GM12878 (cell line): Measurements from ENCODE around the gene CAST. TPM values are rescaled to one million over a fixed set of nuclear protein-coding genes. Genes with fewer than 3 reads are reported as not detected.

Source experiments
- ATAC-seq: fragments of 200-7000 bp; cut with Tn5 transposase; 3 replicates; pipeline ENCODE4 v1.9.1; 2020; ENCODE audit warnings: mild to moderate bottlenecking, moderate library complexity
- BruUV-seq: library from RNA; stranded (reverse); fragments of 400-500 nt; replicated peaks from 2 replicates; lab custom pipeline; 2021; lab: Mats Ljungman, UMichigan
- CTCF ChIA-PET: fragments of 300-600 bp; sonication (Branson Sonifier 250); formaldehyde crosslinking; extraction: SDS; loops from one replicate; lab custom pipeline; 2021; ENCODE audit warnings: inconsistent platforms; lab: Yijun Ruan, JAX
- POLR2A ChIA-PET: fragments of 350-600 bp; formaldehyde crosslinking; extraction: SDS; loops from one replicate; lab custom pipeline; 2021; ENCODE audit warnings: inconsistent platforms; lab: Charles Lee
- RAD21 ChIA-PET: fragments of 300-600 bp; sonication (Branson Sonifier 250); formaldehyde crosslinking; loops from one replicate; lab custom pipeline; 2023; ENCODE audit warnings: antibody characterized with exemption; ENCODE audit not compliant: unreplicated experiment; lab: Charles Lee
- SMC1A ChIA-PET: fragments of 300-600 bp; sonication (Branson Sonifier 250); formaldehyde crosslinking; loops from one replicate; lab custom pipeline; 2023; ENCODE audit not compliant: unreplicated experiment, uncharacterized antibody; lab: Charles Lee
- DNase-seq: peaks from one replicate; pipeline ENCODE4 v3.0.0-alpha.2; 2011; ENCODE audit warnings: low read depth, low spot score
- FAIRE-seq: peaks from 3 replicates; lab custom pipeline; 2011; peaks lifted over from hg19 to GRCh38; lab: Jason Lieb, UNC
- H2AFZ ChIP-seq: 2 replicates; pipeline ENCODE4 v1.6.0; 2011; ENCODE audit warnings: low read depth, low read length, control low read depth; ENCODE audit not compliant: control insufficient read depth
- H3K27ac ChIP-seq: 2 replicates; pipeline ENCODE4 v1.5.1; 2011; ENCODE audit warnings: control low read depth; ENCODE audit not compliant: control insufficient read depth, insufficient read depth
- H3K27me3 ChIP-seq, 2 experiments: replicated peaks in 1 of 2; 2 replicates each; pipeline versions ENCODE4 v1.6.0 to v1.6.1; 2011; ENCODE audit warnings: low read length in 1 of 2; ENCODE audit not compliant: control insufficient read depth in 2 of 2, insufficient read depth in 2 of 2
- H3K36me3 ChIP-seq, 2 experiments: 2 replicates each; pipeline ENCODE4 v1.5.1; 2011; ENCODE audit warnings: low read length in 1 of 2; ENCODE audit not compliant: control insufficient read depth in 2 of 2, insufficient read depth in 2 of 2
- H3K4me1 ChIP-seq: 2 replicates; pipeline ENCODE4 v1.6.1; 2011; ENCODE audit warnings: mild to moderate bottlenecking, low read length, moderate library complexity, mixed read lengths; ENCODE audit not compliant: control insufficient read depth, insufficient read depth
- H3K4me2 ChIP-seq: 2 replicates; pipeline ENCODE4 v1.6.0; 2011; ENCODE audit warnings: control low read depth; ENCODE audit not compliant: control insufficient read depth, insufficient read depth
- H3K4me3 ChIP-seq: fragments of 200-600 bp; sonication (generic); 2 replicates; pipeline ENCODE4 v1.5.1; 2016
- H3K79me2 ChIP-seq: 2 replicates; pipeline ENCODE4 v1.6.0; 2011; ENCODE audit warnings: low read length; ENCODE audit not compliant: control insufficient read depth, insufficient read depth
- H3K9ac ChIP-seq: 2 replicates; pipeline ENCODE4 v1.8.0; 2011; ENCODE audit warnings: low read length, control low read depth, mixed read lengths; ENCODE audit not compliant: control insufficient read depth, insufficient read depth
- H3K9me3 ChIP-seq: replicated peaks from 3 replicates; pipeline ENCODE4 v1.5.1; 2011; ENCODE audit warnings: mild to moderate bottlenecking, low read length; ENCODE audit not compliant: control insufficient read depth, insufficient read depth
- H4K20me1 ChIP-seq: 2 replicates; pipeline ENCODE4 v1.6.0; 2011; ENCODE audit not compliant: control insufficient read depth, insufficient read depth
- ETV6 ChIP-seq, 2 experiments: fragments of 450-650 bp in 1 of 2; IDR thresholded peaks in 1 of 2; conservative IDR thresholded peaks in 1 of 2; 2 replicates each; pipeline ENCODE4 v1.6.1; 2014; ENCODE audit warnings: antibody characterized with exemption in 1 of 2, borderline replicate concordance in 1 of 2, low read depth in 1 of 2, mild to moderate bottlenecking in 1 of 2, moderate library complexity in 1 of 2
- IRF4 ChIP-seq: IDR thresholded peaks from 2 replicates; pipeline ENCODE4 v1.6.1; 2011; ENCODE audit warnings: low read depth, low read length
- NFIC ChIP-seq: IDR thresholded peaks from 2 replicates; pipeline ENCODE4 v1.6.1; 2012; ENCODE audit warnings: low read depth, mild to moderate bottlenecking, inconsistent platforms, low read length, moderate library complexity
- NFYB ChIP-seq: IDR thresholded peaks from 2 replicates; pipeline ENCODE4 v1.6.1; 2011; ENCODE audit warnings: low read depth, mild to moderate bottlenecking, low read length, improper control_type of control experiment, moderate library complexity; ENCODE audit not compliant: insufficient read depth
- PML ChIP-seq: IDR thresholded peaks from 2 replicates; pipeline ENCODE4 v1.6.1; 2012; ENCODE audit warnings: low read length, inconsistent platforms
- SIX5 ChIP-seq: IDR thresholded peaks from 2 replicates; pipeline ENCODE4 v1.6.1; 2011; ENCODE audit warnings: mild to moderate bottlenecking, low read depth, low read length, moderate library complexity; ENCODE audit not compliant: severe bottlenecking
- SP1 ChIP-seq: IDR thresholded peaks from one replicate; pipeline ENCODE4 v1.6.1; 2011; ENCODE audit warnings: low read depth, low read length
- SRF ChIP-seq, 2 experiments: IDR thresholded peaks; 2 replicates each; pipeline ENCODE4 v1.6.1; 2011; ENCODE audit warnings: low read depth in 2 of 2, low read length in 2 of 2, mild to moderate bottlenecking in 1 of 2, moderate library complexity in 1 of 2
- WGBS: methylation state at CpG from one replicate; pipeline ENCODE4 v1.1.6; 2016; ENCODE audit warnings: low lambda C conversion rate; ENCODE audit not compliant: insufficient replicate concordance, insufficient coverage; ENCODE audit errors: missing lambda C conversion rate; 5-methylcytosine and 5-hydroxymethylcytosine counted together
- in situ Hi-C: fragments of 300-500 bp; cut with MboI; formaldehyde crosslinking; loops from 9 replicates; pipeline ENCODE4 v1.14.3; 2018; ENCODE audit warnings: mixed read lengths
- intact Hi-C: fragments of 100-400 bp; cut with micrococcal nuclease; formaldehyde crosslinking; loops from one replicate; pipeline ENCODE4 v1.14.2; 2022; ENCODE audit not compliant: unreplicated experiment
- polyA plus RNA-seq, 11 experiments: library from polyadenylated mRNA; depleted of rRNA in 4 of 11; unstranded in 6 of 11; stranded (reverse) in 5 of 11; fragments of >200 nt; fragmentation: Nextera tagmentation in 4 of 11; fragmentation: Illumina TruSeq in 1 of 11; extraction: Ambion mirVana in 4 of 11; extraction: Trizol in 1 of 11; gene quantifications; 1 replicate in 1 of 11; 2 replicates in 10 of 11; pipeline versions ENCODE4 v1.2.1 to v1.2.3, GENCODE V29; 2011 to 2016; ENCODE audit warnings: inconsistent platforms in 2 of 11, missing spikeins in 2 of 11, low read depth in 1 of 11
- total RNA-seq, 4 experiments: library from RNA; depleted of rRNA in 3 of 4; stranded (reverse); fragments of >200 nt in 3 of 4; fragmentation: Illumina TruSeq in 1 of 4; extraction: Trizol in 1 of 4; gene quantifications; 2 replicates each; pipeline versions ENCODE4 v1.2.1 to v1.2.3, GENCODE V29; 2013 to 2021
- TF ChIP-seq, protein P1 (sequence below): fragments of 450-650 bp; IDR thresholded peaks from 2 replicates; pipeline ENCODE4 v1.6.1; 2017; ENCODE audit warnings: mild to moderate bottlenecking, low read depth, inconsistent platforms; ENCODE audit not compliant: poor library complexity, severe bottlenecking
- TF ChIP-seq, protein P2 (sequence below): fragments of 450-650 bp; IDR thresholded peaks from 2 replicates; pipeline ENCODE4 v1.6.1; 2017; ENCODE audit warnings: mild to moderate bottlenecking
- TF ChIP-seq, protein P3 (sequence below): IDR thresholded peaks from 2 replicates; pipeline ENCODE4 v1.6.1; 2011; ENCODE audit warnings: low read depth, mild to moderate bottlenecking, low read length, moderate library complexity, borderline replicate concordance; ENCODE audit errors: extremely low read depth
- TF ChIP-seq, protein P4 (sequence below): fragments of 450-650 bp; IDR thresholded peaks from 2 replicates; pipeline ENCODE4 v1.6.1; 2016; ENCODE audit warnings: mild to moderate bottlenecking, moderate library complexity, borderline replicate concordance

CAST gene
- total and polyA plus RNA-seq, 10 of the 15 experiments (the other 5 are each of a cell fraction or from before 2014, with no cell fraction given): 31.7 to 140 (median 68.5) TPM

DNA sequence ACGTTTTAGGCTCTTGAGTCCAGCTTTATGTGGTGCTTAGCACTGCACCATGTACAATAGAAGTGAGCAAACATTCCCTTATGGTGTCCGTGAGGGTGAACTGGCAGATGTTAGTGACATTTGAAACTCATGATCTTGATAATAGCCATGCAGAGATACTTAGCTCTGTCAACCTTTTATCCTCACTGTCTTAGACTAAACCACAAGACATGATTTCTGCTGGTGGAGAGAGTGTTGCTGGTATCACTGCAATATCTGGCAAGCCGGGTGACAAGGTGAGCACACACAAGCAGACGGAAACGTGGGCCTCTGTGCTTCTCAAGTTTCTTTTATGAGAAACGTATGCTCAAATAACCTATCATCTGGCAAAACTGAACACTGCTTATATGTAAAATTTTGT, 68.4 kb downstream of the CAST start (continued):
- TF ChIP-seq, protein P1, sequence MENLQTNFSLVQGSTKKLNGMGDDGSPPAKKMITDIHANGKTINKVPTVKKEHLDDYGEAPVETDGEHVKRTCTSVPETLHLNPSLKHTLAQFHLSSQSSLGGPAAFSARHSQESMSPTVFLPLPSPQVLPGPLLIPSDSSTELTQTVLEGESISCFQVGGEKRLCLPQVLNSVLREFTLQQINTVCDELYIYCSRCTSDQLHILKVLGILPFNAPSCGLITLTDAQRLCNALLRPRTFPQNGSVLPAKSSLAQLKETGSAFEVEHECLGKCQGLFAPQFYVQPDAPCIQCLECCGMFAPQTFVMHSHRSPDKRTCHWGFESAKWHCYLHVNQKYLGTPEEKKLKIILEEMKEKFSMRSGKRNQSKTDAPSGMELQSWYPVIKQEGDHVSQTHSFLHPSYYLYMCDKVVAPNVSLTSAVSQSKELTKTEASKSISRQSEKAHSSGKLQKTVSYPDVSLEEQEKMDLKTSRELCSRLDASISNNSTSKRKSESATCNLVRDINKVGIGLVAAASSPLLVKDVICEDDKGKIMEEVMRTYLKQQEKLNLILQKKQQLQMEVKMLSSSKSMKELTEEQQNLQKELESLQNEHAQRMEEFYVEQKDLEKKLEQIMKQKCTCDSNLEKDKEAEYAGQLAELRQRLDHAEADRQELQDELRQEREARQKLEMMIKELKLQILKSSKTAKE: no peak
- TF ChIP-seq PML (no peak), NFYB (no peak)

DNA sequence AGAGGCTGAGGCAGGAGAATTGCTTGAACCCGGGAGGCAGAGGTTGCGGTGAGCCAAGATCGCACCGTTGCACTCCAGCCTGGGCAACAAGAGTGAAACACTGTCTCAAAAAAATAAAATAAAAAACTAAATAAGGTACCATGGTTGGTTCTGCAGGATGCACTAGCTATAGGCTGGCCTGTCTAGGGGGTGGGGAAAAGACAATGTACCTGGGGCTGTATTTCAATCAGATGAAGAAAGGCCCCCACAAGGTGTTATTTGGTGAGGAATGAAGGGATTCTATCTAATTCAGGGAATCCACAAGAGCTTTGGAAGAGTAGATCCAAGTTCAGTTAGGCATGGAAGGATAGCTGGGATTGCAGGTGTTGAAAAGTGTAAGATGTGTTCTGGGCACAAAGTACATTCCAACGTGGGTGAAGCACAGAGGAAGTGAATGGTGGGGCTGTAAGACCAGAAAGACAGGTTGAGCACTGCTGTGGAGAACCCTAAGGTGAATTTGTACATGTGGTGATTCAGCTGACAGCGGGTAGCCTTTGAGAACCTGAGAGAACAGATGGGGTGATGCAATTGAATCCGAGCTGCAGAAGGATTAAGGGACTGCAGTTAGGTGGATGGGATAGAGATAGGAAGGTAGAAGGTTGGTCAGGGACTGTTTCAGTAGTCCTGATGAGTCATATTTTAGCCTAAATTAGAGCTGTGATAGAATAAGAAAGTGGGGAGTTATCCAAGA, 71.8 kb downstream of the CAST start:
- Histone ChIP-seq H3K4me1 (no peaks in the 10 kb centered on the region), H2AFZ (no peak overlapping the region), H3K27me3 (no peaks in the 10 kb centered on the region), H3K36me3 (no peaks in the 10 kb centered on the region), H3K9ac (no peak overlapping the region), H3K27ac (no peak overlapping the region), H3K4me3 (no peak overlapping the region), H3K4me2 (no peak overlapping the region), H4K20me1 (no peaks in the 10 kb centered on the region), H3K79me2 (no peaks in the 10 kb centered on the region), H3K9me3 (no peaks in the 10 kb centered on the region)
- intact Hi-C loops (no loop called here), in situ Hi-C loops (no loop called here)
- FAIRE-seq: no peak
- BruUV-seq: no TSS peak
- POLR2A ChIA-PET: interaction anchor here (1.0 kb wide), 1 partner anchor 8 kb away, joined by 3 read pairs; no protein-coding TSS in a partner anchor
- ATAC-seq: no peak
- no peak for DNase-seq
- CTCF ChIA-PET: interaction anchor here (0.7 to 2.3 kb wide), 6 partner anchors 9 to 119 kb away, joined by 3 to 12 read pairs (median 6); no protein-coding TSS in a partner anchor
- SMC1A ChIA-PET: interaction anchor here (0.7 to 2.5 kb wide), 5 partner anchors 10 to 244 kb away, joined by 3 to 8 read pairs (median 3); no protein-coding TSS in a partner anchor
- WGBS: 85% methylated on average over 7 of the region's 7 CpGs
- RAD21 ChIA-PET: interaction anchor here (0.6 to 1.2 kb wide), 3 partner anchors 49 to 376 kb away, joined by 3 to 4 read pairs (median 3); no protein-coding TSS in a partner anchor
- TF ChIP-seq, protein P2, sequence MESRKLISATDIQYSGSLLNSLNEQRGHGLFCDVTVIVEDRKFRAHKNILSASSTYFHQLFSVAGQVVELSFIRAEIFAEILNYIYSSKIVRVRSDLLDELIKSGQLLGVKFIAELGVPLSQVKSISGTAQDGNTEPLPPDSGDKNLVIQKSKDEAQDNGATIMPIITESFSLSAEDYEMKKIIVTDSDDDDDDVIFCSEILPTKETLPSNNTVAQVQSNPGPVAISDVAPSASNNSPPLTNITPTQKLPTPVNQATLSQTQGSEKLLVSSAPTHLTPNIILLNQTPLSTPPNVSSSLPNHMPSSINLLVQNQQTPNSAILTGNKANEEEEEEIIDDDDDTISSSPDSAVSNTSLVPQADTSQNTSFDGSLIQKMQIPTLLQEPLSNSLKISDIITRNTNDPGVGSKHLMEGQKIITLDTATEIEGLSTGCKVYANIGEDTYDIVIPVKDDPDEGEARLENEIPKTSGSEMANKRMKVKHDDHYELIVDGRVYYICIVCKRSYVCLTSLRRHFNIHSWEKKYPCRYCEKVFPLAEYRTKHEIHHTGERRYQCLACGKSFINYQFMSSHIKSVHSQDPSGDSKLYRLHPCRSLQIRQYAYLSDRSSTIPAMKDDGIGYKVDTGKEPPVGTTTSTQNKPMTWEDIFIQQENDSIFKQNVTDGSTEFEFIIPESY: no peak
- TF ChIP-seq ETV6 (conservative IDR thresholded peaks at IDR 0.05 in 1 of 2, IDR thresholded peaks at IDR 0.05 in 1 of 2; ENCODE audit: borderline replicate concordance in 1 of 2, low read depth in 1 of 2) (no peak), SRF (IDR thresholded peaks at IDR 0.05; ENCODE audit: low read depth in 2 of 2, low read length in 2 of 2) (no peak), IRF4 (no peak), SIX5 (no peak), SP1 (no peak), NFIC (no peak)
- TF ChIP-seq, protein P3, sequence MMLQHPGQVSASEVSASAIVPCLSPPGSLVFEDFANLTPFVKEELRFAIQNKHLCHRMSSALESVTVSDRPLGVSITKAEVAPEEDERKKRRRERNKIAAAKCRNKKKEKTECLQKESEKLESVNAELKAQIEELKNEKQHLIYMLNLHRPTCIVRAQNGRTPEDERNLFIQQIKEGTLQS: no peak
- TF ChIP-seq, protein P4, sequence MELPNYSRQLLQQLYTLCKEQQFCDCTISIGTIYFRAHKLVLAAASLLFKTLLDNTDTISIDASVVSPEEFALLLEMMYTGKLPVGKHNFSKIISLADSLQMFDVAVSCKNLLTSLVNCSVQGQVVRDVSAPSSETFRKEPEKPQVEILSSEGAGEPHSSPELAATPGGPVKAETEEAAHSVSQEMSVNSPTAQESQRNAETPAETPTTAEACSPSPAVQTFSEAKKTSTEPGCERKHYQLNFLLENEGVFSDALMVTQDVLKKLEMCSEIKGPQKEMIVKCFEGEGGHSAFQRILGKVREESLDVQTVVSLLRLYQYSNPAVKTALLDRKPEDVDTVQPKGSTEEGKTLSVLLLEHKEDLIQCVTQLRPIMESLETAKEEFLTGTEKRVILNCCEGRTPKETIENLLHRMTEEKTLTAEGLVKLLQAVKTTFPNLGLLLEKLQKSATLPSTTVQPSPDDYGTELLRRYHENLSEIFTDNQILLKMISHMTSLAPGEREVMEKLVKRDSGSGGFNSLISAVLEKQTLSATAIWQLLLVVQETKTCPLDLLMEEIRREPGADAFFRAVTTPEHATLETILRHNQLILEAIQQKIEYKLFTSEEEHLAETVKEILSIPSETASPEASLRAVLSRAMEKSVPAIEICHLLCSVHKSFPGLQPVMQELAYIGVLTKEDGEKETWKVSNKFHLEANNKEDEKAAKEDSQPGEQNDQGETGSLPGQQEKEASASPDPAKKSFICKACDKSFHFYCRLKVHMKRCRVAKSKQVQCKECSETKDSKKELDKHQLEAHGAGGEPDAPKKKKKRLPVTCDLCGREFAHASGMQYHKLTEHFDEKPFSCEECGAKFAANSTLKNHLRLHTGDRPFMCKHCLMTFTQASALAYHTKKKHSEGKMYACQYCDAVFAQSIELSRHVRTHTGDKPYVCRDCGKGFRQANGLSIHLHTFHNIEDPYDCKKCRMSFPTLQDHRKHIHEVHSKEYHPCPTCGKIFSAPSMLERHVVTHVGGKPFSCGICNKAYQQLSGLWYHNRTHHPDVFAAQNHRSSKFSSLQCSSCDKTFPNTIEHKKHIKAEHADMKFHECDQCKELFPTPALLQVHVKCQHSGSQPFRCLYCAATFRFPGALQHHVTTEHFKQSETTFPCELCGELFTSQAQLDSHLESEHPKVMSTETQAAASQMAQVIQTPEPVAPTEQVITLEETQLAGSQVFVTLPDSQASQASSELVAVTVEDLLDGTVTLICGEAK: no peak
